H9 (cell line): ENCODE results near the gene TMEM201. TPM values are rescaled to one million over a fixed set of nuclear protein-coding genes. Genes with fewer than 3 reads are reported as not detected.
A peak's percentile ranks its signal among the peaks of the same experiment; 100 is the strongest.

Experiments used
- DNase-seq: peaks from one replicate; pipeline ENCODE4 v3.0.0-alpha.2; 2017
- H2AFZ ChIP-seq: one replicate; pipeline ENCODE4 v1.6.1; 2013; ENCODE audit warnings: mild to moderate bottlenecking, low read length, control low read depth, moderate library complexity
- H2AK5ac ChIP-seq: 2 replicates; pipeline ENCODE4 v1.6.1; 2013; ENCODE audit warnings: low read length, control low read depth, mixed read lengths; ENCODE audit not compliant: insufficient read length
- H2BK120ac ChIP-seq: one replicate; pipeline ENCODE4 v1.6.1; 2013; ENCODE audit warnings: low read depth, mild to moderate bottlenecking, low read length, control low read depth, inconsistent platforms; ENCODE audit not compliant: poor library complexity, severe bottlenecking
- H2BK12ac ChIP-seq: 2 replicates; pipeline ENCODE4 v1.6.1; 2013; ENCODE audit warnings: low read length, control low read depth, mixed read lengths, low read depth; ENCODE audit not compliant: insufficient read length
- H2BK15ac ChIP-seq: 2 replicates; pipeline ENCODE4 v1.6.1; 2013; ENCODE audit warnings: low read depth, low read length, control low read depth
- H2BK20ac ChIP-seq: one replicate; pipeline ENCODE4 v1.6.1; 2013; ENCODE audit warnings: low read depth, mild to moderate bottlenecking, low read length, control low read depth, inconsistent platforms; ENCODE audit not compliant: poor library complexity, severe bottlenecking
- H2BK5ac ChIP-seq: 2 replicates; pipeline ENCODE4 v1.6.1; 2013; ENCODE audit warnings: low read length, control low read depth, mixed read lengths; ENCODE audit not compliant: insufficient read length
- H3K14ac ChIP-seq: 2 replicates; pipeline ENCODE4 v1.6.1; 2013; ENCODE audit warnings: low read length, control low read depth; ENCODE audit not compliant: insufficient read depth
- H3K18ac ChIP-seq: 2 replicates; pipeline ENCODE4 v1.6.1; 2013; ENCODE audit warnings: low read depth, mild to moderate bottlenecking, mixed read lengths, low read length, control low read depth; ENCODE audit not compliant: insufficient read length
- H3K23ac ChIP-seq: 2 replicates; pipeline ENCODE4 v1.6.1; 2013; ENCODE audit warnings: low read length, control low read depth, mixed read lengths, low read depth; ENCODE audit not compliant: insufficient read length
- H3K23me2 ChIP-seq: 2 replicates; pipeline ENCODE4 v1.6.1; 2013; ENCODE audit warnings: low read depth, mild to moderate bottlenecking, mixed read lengths, low read length, control low read depth; ENCODE audit not compliant: insufficient read length, poor library complexity, severe bottlenecking
- H3K27ac ChIP-seq: 2 replicates; pipeline ENCODE4 v1.5.1; 2013; ENCODE audit warnings: low read length, control low read depth, mixed read lengths, low read depth; ENCODE audit not compliant: insufficient read length
- H3K27me3 ChIP-seq: 2 replicates; pipeline ENCODE4 v1.6.1; 2013; ENCODE audit warnings: low read length, control low read depth, inconsistent platforms; ENCODE audit not compliant: insufficient read depth
- H3K4ac ChIP-seq: 2 replicates; pipeline ENCODE4 v1.6.1; 2013; ENCODE audit warnings: low read depth, mild to moderate bottlenecking, control low read depth, inconsistent platforms, low read length, moderate library complexity
- H3K4me1 ChIP-seq: 2 replicates; pipeline ENCODE4 v1.6.1; 2013; ENCODE audit warnings: low read length, control low read depth, inconsistent platforms; ENCODE audit not compliant: insufficient read depth
- H3K4me2 ChIP-seq: 2 replicates; pipeline ENCODE4 v1.6.1; 2013; ENCODE audit warnings: low read length, control low read depth, mixed read lengths; ENCODE audit not compliant: insufficient read length, insufficient read depth
- H3K56ac ChIP-seq: 2 replicates; pipeline ENCODE4 v1.6.1; 2013; ENCODE audit warnings: low read depth, mild to moderate bottlenecking, mixed read lengths, low read length, control low read depth; ENCODE audit not compliant: insufficient read length
- H3K79me1 ChIP-seq: 2 replicates; pipeline ENCODE4 v1.6.1; 2013; ENCODE audit warnings: low read depth, mild to moderate bottlenecking, moderate library complexity, low read length, control low read depth, inconsistent platforms; ENCODE audit not compliant: insufficient read depth, poor library complexity, severe bottlenecking
- H3K79me2 ChIP-seq: 2 replicates; pipeline ENCODE4 v1.6.1; 2013; ENCODE audit warnings: low read length, control low read depth, inconsistent platforms; ENCODE audit not compliant: insufficient read depth
- H3K9ac ChIP-seq: 2 replicates; pipeline ENCODE4 v1.6.1; 2013; ENCODE audit warnings: low read length, control low read depth, mixed read lengths; ENCODE audit not compliant: insufficient read length; ENCODE audit errors: extremely low read depth
- H3K9me3 ChIP-seq: one replicate; pipeline ENCODE4 v1.6.1; 2013; ENCODE audit warnings: low read depth, low read length, inconsistent platforms; ENCODE audit not compliant: control insufficient read depth
- H3T11ph ChIP-seq: one replicate; pipeline ENCODE4 v1.6.1; 2013; ENCODE audit warnings: mild to moderate bottlenecking, low read length, control low read depth, inconsistent platforms
- H4K20me1 ChIP-seq: one replicate; pipeline ENCODE4 v1.6.1; 2013; ENCODE audit not compliant: control insufficient read depth, insufficient read length, insufficient read depth
- H4K5ac ChIP-seq: 2 replicates; pipeline ENCODE4 v1.6.1; 2013; ENCODE audit warnings: low read depth, mild to moderate bottlenecking, mixed read lengths, low read length, control low read depth; ENCODE audit not compliant: insufficient read length
- H4K8ac ChIP-seq: replicated peaks from 2 replicates; pipeline ENCODE4 v1.6.1; 2013; ENCODE audit warnings: low read length, control low read depth, mixed read lengths, low read depth; ENCODE audit not compliant: insufficient read length
- H4K91ac ChIP-seq: 2 replicates; pipeline ENCODE4 v1.6.1; 2013; ENCODE audit warnings: low read depth, mild to moderate bottlenecking, moderate library complexity, mixed read lengths, low read length, control low read depth; ENCODE audit not compliant: insufficient read length
- H3K27ac Mint-ChIP-seq, 3 experiments: 2 replicates in 2 of 3; 3 replicates in 1 of 3; pipeline ENCODE4 v1.8.0; 2020 to 2021; ENCODE audit warnings: mixed read lengths in 3 of 3, mild to moderate bottlenecking in 1 of 3, moderate library complexity in 1 of 3
- H3K27me3 Mint-ChIP-seq: 2 replicates; pipeline ENCODE4 v1.8.0; 2021; ENCODE audit warnings: low read depth, mild to moderate bottlenecking, moderate library complexity, mixed read lengths
- H3K36me3 Mint-ChIP-seq, 3 experiments: 2 replicates in 2 of 3; 3 replicates in 1 of 3; pipeline ENCODE4 v1.8.0; 2020 to 2021; ENCODE audit warnings: low read depth in 3 of 3, mixed read lengths in 3 of 3; ENCODE audit not compliant: insufficient read depth in 1 of 3
- H3K4me1 Mint-ChIP-seq, 2 experiments: 2 replicates each; pipeline ENCODE4 v1.8.0; 2020; ENCODE audit warnings: mixed read lengths in 2 of 2
- H3K4me3 Mint-ChIP-seq, 2 experiments: 2 replicates in 1 of 2; 3 replicates in 1 of 2; pipeline ENCODE4 v1.8.0; 2020 to 2021; ENCODE audit warnings: mild to moderate bottlenecking in 2 of 2, mixed read lengths in 2 of 2, moderate library complexity in 1 of 2
- H3K9me3 Mint-ChIP-seq, 2 experiments: 2 replicates in 1 of 2; 3 replicates in 1 of 2; pipeline ENCODE4 v1.8.0; 2020; ENCODE audit warnings: mild to moderate bottlenecking in 2 of 2, mixed read lengths in 2 of 2, moderate library complexity in 1 of 2
- WGBS: extraction: QIAGEN DNeasy Blood & Tissue Kit; methylation state at CpG from one replicate; pipeline ENCODE4 v1.1.7; 2013; ENCODE audit warnings: missing lambda C conversion rate, low lambda C conversion rate, mixed read lengths; ENCODE audit not compliant: insufficient read length; ENCODE audit errors: extremely low coverage; 5-methylcytosine and 5-hydroxymethylcytosine counted together
- total RNA-seq: library from RNA; stranded (reverse); gene quantifications from 2 replicates; pipeline ENCODE4 v1.2.1, GENCODE V29; 2021
- TF ChIP-seq, protein P1 (sequence below): fragments of 200-600 bp; sonication (generic); conservative IDR thresholded peaks from 3 replicates; pipeline ENCODE4 v1.8.0; 2021; ENCODE audit warnings: antibody characterized with exemption, mild to moderate bottlenecking

Gene TMEM201
- total RNA-seq, 1 experiment from 2014 or later: 31.0 TPM

DNA sequence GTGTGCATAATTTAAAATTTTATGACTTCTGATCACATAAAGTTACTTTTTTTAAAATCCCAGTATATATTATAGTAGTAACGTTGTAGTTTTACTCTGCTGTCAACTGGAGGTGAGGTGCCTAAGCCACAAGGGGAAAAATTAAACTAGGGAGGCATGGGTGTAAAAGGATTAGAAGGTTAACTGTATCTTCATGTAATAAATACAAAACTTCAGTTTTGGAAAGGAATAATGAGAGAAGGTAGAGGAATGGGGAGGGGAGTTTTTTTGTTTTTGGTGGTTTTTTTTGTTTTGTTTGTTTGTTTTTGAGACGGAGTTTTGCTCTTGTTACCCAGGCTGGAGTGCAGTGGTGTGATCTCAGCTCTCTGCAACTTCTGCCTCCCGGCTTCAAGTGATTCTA, 43.8 kb upstream of the TMEM201 start:
- Mint-ChIP-seq H3K36me3 (peaks cover 12 to 16% (median 13%) of the 10 kb centered on the region in 3 experiments), H3K9me3 (no peaks in the 10 kb centered on the region), H3K27ac (peak overlapping the region in 1 of 3 experiments; percentile 60; a peak in 1 of 7 replicates), H3K4me3 (no peak overlapping the region), H3K27me3 (peaks cover 6% of the 10 kb centered on the region), H3K4me1 (peaks cover 10 to 19% of the 10 kb centered on the region in 2 experiments)
- H2AFZ ChIP-seq: no peak overlapping the region
- no peak overlapping the region for H3K14ac ChIP-seq
- H3K27me3 ChIP-seq: no peaks in the 10 kb centered on the region
- no peak overlapping the region for H3K18ac ChIP-seq
- no peak for DNase-seq
- H3K27ac ChIP-seq: no peak overlapping the region
- H2AK5ac ChIP-seq: no peak overlapping the region
- H4K5ac ChIP-seq: no peak overlapping the region
- no peak overlapping the region for H3K9ac ChIP-seq
- peaks cover 47% of the 10 kb centered on the region; the same call in 1 of the 2 replicates for H3K79me2 ChIP-seq
- no peak overlapping the region for H2BK5ac ChIP-seq
- H3T11ph ChIP-seq: no peak overlapping the region
- no peak overlapping the region for H2BK15ac ChIP-seq
- H4K91ac ChIP-seq: no peak overlapping the region
- H3K4me2 ChIP-seq: no peak overlapping the region
- no peak overlapping the region for H3K23ac ChIP-seq
- no peaks in the 10 kb centered on the region for H3K23me2 ChIP-seq
- no peak overlapping the region for H2BK120ac ChIP-seq
- WGBS: no CpG with 5 or more reads among the region's 3 CpGs
- H3K4ac ChIP-seq: no peak overlapping the region
- no peak overlapping the region for H2BK12ac ChIP-seq
- H3K9me3 ChIP-seq: no peaks in the 10 kb centered on the region
- no peak overlapping the region for H4K8ac ChIP-seq
- H4K20me1 ChIP-seq: no peaks in the 10 kb centered on the region
- H3K56ac ChIP-seq: no peak overlapping the region
- TF ChIP-seq, protein P1, sequence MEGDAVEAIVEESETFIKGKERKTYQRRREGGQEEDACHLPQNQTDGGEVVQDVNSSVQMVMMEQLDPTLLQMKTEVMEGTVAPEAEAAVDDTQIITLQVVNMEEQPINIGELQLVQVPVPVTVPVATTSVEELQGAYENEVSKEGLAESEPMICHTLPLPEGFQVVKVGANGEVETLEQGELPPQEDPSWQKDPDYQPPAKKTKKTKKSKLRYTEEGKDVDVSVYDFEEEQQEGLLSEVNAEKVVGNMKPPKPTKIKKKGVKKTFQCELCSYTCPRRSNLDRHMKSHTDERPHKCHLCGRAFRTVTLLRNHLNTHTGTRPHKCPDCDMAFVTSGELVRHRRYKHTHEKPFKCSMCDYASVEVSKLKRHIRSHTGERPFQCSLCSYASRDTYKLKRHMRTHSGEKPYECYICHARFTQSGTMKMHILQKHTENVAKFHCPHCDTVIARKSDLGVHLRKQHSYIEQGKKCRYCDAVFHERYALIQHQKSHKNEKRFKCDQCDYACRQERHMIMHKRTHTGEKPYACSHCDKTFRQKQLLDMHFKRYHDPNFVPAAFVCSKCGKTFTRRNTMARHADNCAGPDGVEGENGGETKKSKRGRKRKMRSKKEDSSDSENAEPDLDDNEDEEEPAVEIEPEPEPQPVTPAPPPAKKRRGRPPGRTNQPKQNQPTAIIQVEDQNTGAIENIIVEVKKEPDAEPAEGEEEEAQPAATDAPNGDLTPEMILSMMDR: no peak
- H3K79me1 ChIP-seq: peaks cover 2% of the 10 kb centered on the region
- no peak overlapping the region for H2BK20ac ChIP-seq
- no peaks in the 10 kb centered on the region for H3K4me1 ChIP-seq
